Muscle of leg (tissue), 11 donors: ENCODE results near the gene ATG9B. TPM values are rescaled to one million over a fixed set of nuclear protein-coding genes. Genes with fewer than 3 reads are reported as not detected.
"Not testable (repeated sequence)": the region's sequence is repeated elsewhere in the genome, so short reads cannot be mapped to it uniquely, and the experiment has no call there.

Experiments
- DNase-seq: peaks from one replicate; pipeline ENCODE4 v3.0.0; 2013
- H3K27ac ChIP-seq: one replicate; pipeline ENCODE4 v1.5.1; 2013; ENCODE audit warnings: mild to moderate bottlenecking, low read length, control low read depth
- H3K27me3 ChIP-seq: one replicate; pipeline ENCODE4 v1.6.1; 2013; ENCODE audit warnings: low read length; ENCODE audit not compliant: control insufficient read depth, insufficient read depth
- H3K36me3 ChIP-seq: one replicate; pipeline ENCODE4 v1.6.1; 2013; ENCODE audit warnings: low read length; ENCODE audit not compliant: control insufficient read depth, insufficient read depth
- H3K4me1 ChIP-seq: one replicate; pipeline ENCODE4 v1.6.1; 2013; ENCODE audit warnings: low read length; ENCODE audit not compliant: control insufficient read depth, insufficient read depth
- H3K4me3 ChIP-seq: one replicate; pipeline ENCODE4 v1.5.1; 2013; ENCODE audit warnings: low read length, control low read depth
- H3K9me3 ChIP-seq: replicated peaks from 2 replicates; pipeline ENCODE4 v1.6.1; 2013; ENCODE audit warnings: low read depth, low read length; ENCODE audit not compliant: control insufficient read depth
- WGBS: methylation state at CpG from one replicate; pipeline ENCODE4 v1.1.5; 2013; ENCODE audit warnings: missing lambda C conversion rate; ENCODE audit not compliant: insufficient coverage; 5-methylcytosine and 5-hydroxymethylcytosine counted together
- polyA plus RNA-seq, 8 donors: library from polyadenylated mRNA; unstranded; fragments of 120-200 nt; gene quantifications; one replicate each; pipeline versions ENCODE4 v1.2.1 to v1.2.3, GENCODE V29; 2013; ENCODE audit warnings: inconsistent platforms in 1 of 8, low replicate concordance in 1 of 8; ENCODE audit not compliant: insufficient read length in 8 of 8, insufficient read depth in 1 of 8
- total RNA-seq: library from RNA; stranded (reverse); fragments of 120-200 nt; gene quantifications from one replicate; pipeline ENCODE4 v1.2.4, GENCODE V29; 2013

ATG9B gene
- total and polyA plus RNA-seq, 9 donors = 0.22 to 3.0 (median 1.4) TPM

DNA sequence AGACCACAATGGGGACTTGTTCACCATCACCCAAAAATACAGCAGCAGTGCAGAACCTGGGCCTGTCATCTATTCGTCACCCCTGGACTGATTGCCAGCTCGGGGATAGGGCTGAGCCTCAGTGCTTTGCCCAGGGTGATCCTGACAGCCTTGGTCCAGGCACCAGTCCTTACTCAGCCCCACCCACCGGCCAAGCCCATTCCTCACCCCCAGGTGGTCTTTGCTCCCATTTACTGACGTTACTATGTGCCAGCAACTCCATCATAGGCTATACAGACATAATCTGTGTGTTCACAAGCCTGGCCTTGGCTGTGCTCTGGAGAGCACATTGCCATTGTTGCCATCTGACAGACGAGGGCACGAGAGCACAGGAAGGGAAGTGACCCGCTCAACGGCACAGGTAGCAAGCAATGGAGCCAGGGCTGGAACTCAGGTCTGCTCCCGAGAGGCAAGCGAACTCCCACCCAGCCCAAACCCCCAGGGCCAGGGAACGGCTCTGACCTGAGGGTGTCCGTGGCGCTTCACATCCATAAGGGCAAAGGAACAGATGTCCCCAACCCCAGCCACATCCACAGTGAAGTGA, 6.8 kb downstream of the ATG9B start:
- H3K9me3 ChIP-seq = no peaks in the 10 kb centered on the region
- 50% methylated on average over 10 of the region's 13 CpGs for WGBS
- no peak overlapping the region for H3K27ac ChIP-seq
- H3K36me3 ChIP-seq = no peaks in the 10 kb centered on the region
- peaks cover 61% of the 10 kb centered on the region for H3K27me3 ChIP-seq
- no peak overlapping the region for H3K4me3 ChIP-seq
- peaks cover 39% of the 10 kb centered on the region for H3K4me1 ChIP-seq
- no peak for DNase-seq

DNA sequence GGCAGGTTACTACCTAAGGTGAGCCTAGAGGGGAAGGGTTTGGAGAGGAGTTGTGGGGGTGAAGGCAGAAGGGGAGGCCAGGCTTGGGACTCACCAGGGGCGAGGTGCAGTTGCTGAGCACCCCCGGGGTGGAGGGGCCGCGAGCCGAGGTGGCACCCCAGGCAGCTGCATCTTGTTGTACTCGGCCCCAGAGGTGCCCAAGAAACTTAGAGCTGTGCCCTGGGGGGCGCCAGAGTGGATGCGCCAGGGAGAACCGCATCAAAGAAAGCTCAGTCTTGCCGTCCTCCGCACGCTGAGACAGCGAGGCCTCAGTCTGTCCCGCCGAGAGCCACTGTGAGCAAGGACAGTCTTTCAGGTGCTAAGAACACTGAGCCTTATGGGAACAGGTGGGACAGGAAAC, 7.4 kb downstream of the ATG9B start:
- no peak overlapping the region for H3K27ac ChIP-seq
- WGBS = 83% methylated on average over 14 of the region's 15 CpGs
- H3K36me3 ChIP-seq = no peaks in the 10 kb centered on the region
- peaks cover 65% of the 10 kb centered on the region for H3K27me3 ChIP-seq
- peaks cover 42% of the 10 kb centered on the region for H3K4me1 ChIP-seq
- H3K4me3 ChIP-seq = no peak overlapping the region
- no peak for DNase-seq
- no peaks in the 10 kb centered on the region for H3K9me3 ChIP-seq

DNA sequence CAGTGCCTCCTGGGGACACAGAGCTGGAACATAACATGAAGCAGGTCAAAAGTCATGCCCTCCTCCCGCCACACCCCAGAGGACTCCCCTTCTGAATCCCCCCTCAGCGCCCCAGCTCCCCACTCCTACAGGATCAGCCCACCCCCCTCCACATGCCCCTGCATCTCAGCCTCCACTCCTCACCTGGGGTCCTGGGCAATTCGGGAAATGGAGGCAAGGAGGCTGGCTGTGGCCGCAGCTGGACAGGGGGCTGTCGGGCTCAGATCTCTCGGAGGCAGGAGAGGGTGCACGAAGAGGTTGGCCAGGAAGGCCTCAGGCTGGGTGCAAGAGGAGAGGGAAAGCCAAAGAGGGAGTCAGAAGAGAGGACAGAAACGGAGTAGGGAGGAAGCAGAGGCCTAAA, 7.8 kb downstream of the ATG9B start:
- H3K36me3 ChIP-seq = no peaks in the 10 kb centered on the region
- peaks cover 42% of the 10 kb centered on the region for H3K4me1 ChIP-seq
- 85% methylated on average over 7 of the region's 8 CpGs for WGBS
- no peak for DNase-seq
- H3K27ac ChIP-seq = no peak overlapping the region
- H3K4me3 ChIP-seq = no peak overlapping the region
- H3K9me3 ChIP-seq = no peaks in the 10 kb centered on the region
- peaks cover 67% of the 10 kb centered on the region for H3K27me3 ChIP-seq

DNA sequence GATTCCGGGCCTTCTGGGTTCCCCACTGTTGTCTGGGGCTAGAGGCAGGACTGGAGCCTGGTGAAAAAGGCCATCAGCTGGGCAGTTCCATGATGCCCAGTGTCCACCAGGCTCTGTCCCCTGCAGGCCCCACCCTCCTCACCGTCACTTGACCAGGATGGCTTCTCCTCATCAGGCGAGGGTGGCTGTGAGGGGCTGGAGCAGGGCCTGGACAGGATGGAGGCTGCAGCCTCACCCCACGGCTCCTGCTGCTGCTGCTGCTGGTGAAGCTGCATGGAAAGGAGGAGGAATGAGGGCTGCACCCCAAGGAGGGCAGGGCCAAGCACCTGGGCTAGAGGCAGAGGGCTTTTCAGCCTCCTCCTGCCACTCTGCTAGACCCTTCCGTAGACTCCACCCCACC, 8.3 kb downstream of the ATG9B start:
- Histone ChIP-seq H3K4me1 (peaks cover 42% of the 10 kb centered on the region), H3K9me3 (no peaks in the 10 kb centered on the region), H3K4me3 (no peak overlapping the region), H3K36me3 (no peaks in the 10 kb centered on the region), H3K27ac (no peak overlapping the region), H3K27me3 (peaks cover 63% of the 10 kb centered on the region)
- no peak for DNase-seq
- 88% methylated on average over 4 of the region's 5 CpGs for WGBS

DNA sequence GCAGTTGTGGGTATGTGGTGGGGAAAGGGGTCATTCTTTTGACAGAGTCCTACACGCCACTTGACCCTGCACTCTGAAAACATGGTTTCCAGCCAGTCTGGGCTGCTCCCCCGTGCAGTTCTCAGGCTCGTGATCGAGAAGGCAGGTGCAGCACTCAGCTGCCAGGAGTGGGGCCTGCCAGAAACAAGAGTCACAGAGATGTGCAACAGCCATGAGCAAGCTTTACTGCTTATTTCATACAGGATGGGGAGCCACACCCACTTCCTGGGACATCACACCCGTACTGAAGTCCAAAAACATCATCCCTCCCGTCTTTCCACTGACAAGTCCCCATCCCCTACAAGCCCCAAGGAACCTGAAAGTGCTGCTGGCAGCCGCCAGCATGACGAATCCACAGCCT, 9.3 kb downstream of the ATG9B start:
- DNase-seq = peak; percentile 68

DNA sequence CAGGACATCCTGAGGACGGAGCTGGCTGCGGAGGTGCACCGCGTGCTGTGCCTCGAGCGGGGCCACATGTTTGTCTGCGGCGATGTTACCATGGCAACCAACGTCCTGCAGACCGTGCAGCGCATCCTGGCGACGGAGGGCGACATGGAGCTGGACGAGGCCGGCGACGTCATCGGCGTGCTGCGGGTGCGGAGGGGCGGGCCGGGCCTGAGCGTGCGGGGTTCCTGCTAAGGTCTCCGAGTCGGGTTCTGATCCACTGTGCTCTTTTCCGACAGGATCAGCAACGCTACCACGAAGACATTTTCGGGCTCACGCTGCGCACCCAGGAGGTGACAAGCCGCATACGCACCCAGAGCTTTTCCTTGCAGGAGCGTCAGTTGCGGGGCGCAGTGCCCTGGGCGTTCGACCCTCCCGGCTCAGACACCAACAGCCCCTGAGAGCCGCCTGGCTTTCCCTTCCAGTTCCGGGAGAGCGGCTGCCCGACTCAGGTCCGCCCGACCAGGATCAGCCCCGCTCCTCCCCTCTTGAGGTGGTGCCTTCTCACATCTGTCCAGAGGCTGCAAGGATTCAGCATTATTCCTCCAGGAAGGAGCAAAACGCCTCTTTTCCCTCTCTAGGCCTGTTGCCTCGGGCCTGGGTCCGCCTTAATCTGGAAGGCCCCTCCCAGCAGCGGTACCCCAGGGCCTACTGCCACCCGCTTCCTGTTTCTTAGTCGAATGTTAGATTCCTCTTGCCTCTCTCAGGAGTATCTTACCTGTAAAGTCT, 10.4 kb downstream of the ATG9B start:
- Histone ChIP-seq H3K27ac (peak overlapping the region; percentile 13), H3K4me3 (peak overlapping the region; percentile 34), H3K27me3 (peaks cover 54% of the 10 kb centered on the region), H3K36me3 (no peaks in the 10 kb centered on the region), H3K9me3 (no peaks in the 10 kb centered on the region), H3K4me1 (peaks cover 55% of the 10 kb centered on the region)
- WGBS = 8% methylated on average over 51 of the region's 55 CpGs
- DNase-seq = peak; percentile 92

More for the DNA sequence above, 9.3 kb downstream of the ATG9B start:
- Histone ChIP-seq H3K9me3 (no peaks in the 10 kb centered on the region), H3K27me3 (peaks cover 59% of the 10 kb centered on the region), H3K36me3 (no peaks in the 10 kb centered on the region), H3K4me1 (peaks cover 52% of the 10 kb centered on the region), H3K27ac (no peak overlapping the region), H3K4me3 (no peak overlapping the region)
- WGBS = 56% methylated on average over 8 of the region's 8 CpGs

DNA sequence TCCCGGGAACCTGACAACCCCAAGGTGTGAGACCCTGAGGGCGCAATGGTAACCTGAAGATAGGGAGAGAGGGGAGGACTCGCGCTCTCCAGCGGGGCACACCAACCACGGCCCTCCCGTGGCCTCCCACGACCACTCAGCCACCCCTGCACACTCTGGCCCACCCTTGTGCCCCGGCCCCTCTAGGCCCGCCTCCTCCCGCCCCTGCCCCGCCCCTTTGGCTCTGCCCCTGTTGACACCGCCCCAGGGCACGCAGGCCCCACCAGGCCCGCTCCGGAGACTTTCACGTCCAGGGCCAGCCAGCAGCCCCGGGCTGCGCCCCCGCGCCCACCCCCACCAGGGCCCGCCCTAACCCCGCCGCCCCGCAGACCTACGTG, 10.9 kb downstream of the ATG9B start:
- no peaks in the 10 kb centered on the region for H3K9me3 ChIP-seq
- peaks cover 54% of the 10 kb centered on the region for H3K27me3 ChIP-seq
- H3K4me3 ChIP-seq = peak overlapping the region; percentile 34
- no peaks in the 10 kb centered on the region for H3K36me3 ChIP-seq
- H3K4me1 ChIP-seq = peaks cover 57% of the 10 kb centered on the region
- no peak overlapping the region for H3K27ac ChIP-seq
- 2% methylated on average over 20 of the region's 26 CpGs for WGBS
- no peak for DNase-seq

DNA sequence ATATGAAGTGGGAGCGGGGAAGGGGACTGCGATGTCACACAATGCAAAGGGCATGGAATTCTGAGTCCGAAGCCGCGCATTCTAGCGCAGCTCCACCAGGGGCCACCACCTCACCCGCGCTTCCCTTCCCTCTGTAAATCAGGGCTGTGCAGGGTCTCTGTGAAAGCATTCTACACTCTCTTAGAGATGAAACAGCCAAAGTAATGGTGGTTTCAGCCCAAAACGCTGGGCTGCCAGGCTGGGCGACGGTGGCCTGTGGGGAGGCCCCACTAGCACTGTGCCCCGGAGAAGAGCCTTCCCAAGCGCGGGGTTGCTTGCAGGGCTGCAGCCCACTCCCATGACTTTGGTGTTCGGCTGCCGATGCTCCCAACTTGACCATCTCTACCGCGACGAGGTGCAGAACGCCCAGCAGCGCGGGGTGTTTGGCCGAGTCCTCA, 11.4 kb downstream of the ATG9B start:
- Histone ChIP-seq H3K9me3 (no peaks in the 10 kb centered on the region), H3K27ac (no peak overlapping the region), H3K4me1 (peaks cover 57% of the 10 kb centered on the region), H3K27me3 (peaks cover 50% of the 10 kb centered on the region), H3K4me3 (no peak overlapping the region), H3K36me3 (no peaks in the 10 kb centered on the region)
- DNase-seq = peak; percentile 56
- 17% methylated on average over 11 of the region's 23 CpGs for WGBS

DNA sequence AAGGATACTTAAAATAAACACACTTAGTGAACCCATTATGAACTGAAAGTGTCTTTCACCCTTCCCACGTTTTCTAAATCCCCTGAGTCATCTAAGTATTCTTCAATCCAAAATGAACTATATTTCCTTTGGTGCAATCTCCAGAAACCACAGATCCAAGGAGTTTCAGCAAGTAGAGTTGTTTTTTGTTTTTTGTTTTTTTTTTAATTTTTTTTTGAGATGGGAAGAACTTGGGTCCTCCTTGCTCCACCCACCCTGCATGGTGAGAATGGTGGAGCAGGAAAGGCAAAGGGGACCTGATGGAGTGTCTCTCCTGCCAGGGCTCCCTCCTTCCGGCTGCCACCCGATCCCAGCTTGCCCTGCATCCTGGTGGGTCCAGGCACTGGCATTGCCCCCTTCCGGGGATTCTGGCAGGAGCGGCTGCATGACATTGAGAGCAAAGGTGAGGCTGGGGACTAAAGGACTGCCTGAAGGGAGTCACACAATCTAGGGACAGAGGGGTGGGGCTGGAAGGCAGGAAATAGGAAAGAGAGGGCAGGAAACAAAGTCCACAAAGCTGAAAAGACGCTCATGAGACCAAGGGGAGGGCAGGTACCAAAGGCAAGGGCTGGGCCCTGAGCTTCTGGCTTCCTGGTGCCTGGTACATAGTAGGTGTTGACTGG, 12.1 kb downstream of the ATG9B start:
- DNase-seq = no peak
- 82% methylated on average over 3 of the region's 6 CpGs for WGBS
- Histone ChIP-seq H3K9me3 (no peaks in the 10 kb centered on the region), H3K4me1 (peaks cover 60% of the 10 kb centered on the region), H3K4me3 (no peak overlapping the region), H3K36me3 (no peaks in the 10 kb centered on the region), H3K27ac (no peak overlapping the region), H3K27me3 (peaks cover 43% of the 10 kb centered on the region)

DNA sequence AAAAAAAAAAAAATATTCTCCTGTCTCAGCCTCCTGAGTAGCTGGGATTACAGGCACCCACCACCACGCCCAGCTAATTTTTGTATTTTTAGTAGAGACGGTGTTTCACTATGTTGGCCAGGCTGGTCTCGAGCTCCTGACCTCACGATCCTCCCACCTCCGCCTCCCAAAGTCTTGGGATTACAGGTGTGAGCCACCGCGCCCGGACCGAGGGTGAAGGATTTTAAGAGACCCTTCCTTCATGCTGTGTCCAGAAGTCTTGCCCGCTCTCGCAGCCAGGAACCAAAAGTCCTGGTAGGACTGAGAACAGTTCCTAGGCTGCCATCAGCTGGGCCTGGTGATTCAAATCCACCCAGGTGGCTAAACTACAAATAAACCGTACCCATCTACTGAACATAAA, 12.7 kb downstream of the ATG9B start:
- H3K4me3 ChIP-seq, DNase-seq, H3K27ac ChIP-seq, H3K36me3 ChIP-seq, H3K9me3 ChIP-seq: not testable (repeated sequence)
- Histone ChIP-seq H3K4me1 (peaks cover 64% of the 10 kb centered on the region), H3K27me3 (peaks cover 39% of the 10 kb centered on the region)
- 100% methylated on average over 5 of the region's 12 CpGs for WGBS
